SK-N-SH treated with all-trans-retinoic acid at 6 μM for 48 hours (cell line): Measurements from ENCODE around the gene EFL1.

Experiments
- ISL1 ChIP-seq: fragments of 250-450 bp; sonication (Bioruptor Pico); IDR thresholded peaks from 2 replicates; pipeline ENCODE4 v2.1.2; 2022; ENCODE audit warnings: mild to moderate bottlenecking, moderate library complexity
- RARB ChIP-seq: fragments of 250-450 bp; sonication (Bioruptor Pico); IDR thresholded peaks from 2 replicates; pipeline ENCODE4 v1.8.0; 2021; ENCODE audit warnings: mild to moderate bottlenecking, moderate library complexity
- SNAI2 ChIP-seq: fragments of 250-450 bp; sonication (Bioruptor Pico); IDR thresholded peaks from 2 replicates; pipeline ENCODE4 v1.5.0; 2020; ENCODE audit warnings: mild to moderate bottlenecking, moderate library complexity
- ZC3H10 ChIP-seq: fragments of 250-450 bp; sonication (Bioruptor Pico); IDR thresholded peaks from 2 replicates; pipeline ENCODE4 v1.5.1; 2021; ENCODE audit warnings: mild to moderate bottlenecking, moderate library complexity
- ZFP3 ChIP-seq: fragments of 250-450 bp; sonication (Bioruptor Pico); IDR thresholded peaks from 2 replicates; pipeline ENCODE4 v1.5.0; 2020; ENCODE audit warnings: mild to moderate bottlenecking, moderate library complexity
- ZNF565 ChIP-seq: fragments of 450-650 bp; formaldehyde crosslinking; conservative IDR thresholded peaks from 2 replicates; pipeline ENCODE4 v1.5.0; 2020; ENCODE audit warnings: low read depth, mild to moderate bottlenecking, moderate library complexity
- ZNF70 ChIP-seq: fragments of 450-650 bp; formaldehyde crosslinking; IDR thresholded peaks from 2 replicates; pipeline ENCODE4 v1.5.0; 2020; ENCODE audit warnings: mild to moderate bottlenecking, moderate library complexity
- TF ChIP-seq, protein P1 (sequence below): fragments of 250-450 bp; sonication (Bioruptor Pico); IDR thresholded peaks from 2 replicates; pipeline ENCODE4 v1.5.1; 2020; ENCODE audit warnings: low read depth, mild to moderate bottlenecking, moderate library complexity
- TF ChIP-seq, protein P2 (sequence below): fragments of 250-450 bp; sonication (Bioruptor Pico); IDR thresholded peaks from 2 replicates; pipeline ENCODE4 v1.8.0; 2020; ENCODE audit warnings: mild to moderate bottlenecking, moderate library complexity, borderline replicate concordance

DNA sequence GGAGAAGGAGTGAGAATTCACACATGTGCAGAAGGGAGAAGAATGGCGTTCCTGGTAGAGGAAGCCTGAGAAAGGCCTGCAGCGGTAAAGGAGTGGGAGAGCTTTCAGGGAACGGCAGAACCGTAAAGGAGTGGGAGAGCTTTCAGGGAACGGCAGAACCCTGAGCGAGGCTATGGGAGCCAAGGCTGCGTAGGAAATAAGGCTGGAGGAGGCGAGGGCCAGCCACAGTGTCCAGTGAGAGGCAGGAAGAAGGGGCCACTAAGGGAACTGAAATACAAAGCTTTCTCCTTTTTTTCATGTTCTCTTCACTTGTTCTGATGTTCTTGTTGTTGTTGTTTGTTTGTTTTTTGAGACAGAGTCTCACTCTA lies 45.2 kb upstream of the EFL1 start:
- TF ChIP-seq ZC3H10 (CRISPR knock-in tag) = no peak
- no peak for TF ChIP-seq RARB (CRISPR knock-in tag)
- TF ChIP-seq, protein P1, sequence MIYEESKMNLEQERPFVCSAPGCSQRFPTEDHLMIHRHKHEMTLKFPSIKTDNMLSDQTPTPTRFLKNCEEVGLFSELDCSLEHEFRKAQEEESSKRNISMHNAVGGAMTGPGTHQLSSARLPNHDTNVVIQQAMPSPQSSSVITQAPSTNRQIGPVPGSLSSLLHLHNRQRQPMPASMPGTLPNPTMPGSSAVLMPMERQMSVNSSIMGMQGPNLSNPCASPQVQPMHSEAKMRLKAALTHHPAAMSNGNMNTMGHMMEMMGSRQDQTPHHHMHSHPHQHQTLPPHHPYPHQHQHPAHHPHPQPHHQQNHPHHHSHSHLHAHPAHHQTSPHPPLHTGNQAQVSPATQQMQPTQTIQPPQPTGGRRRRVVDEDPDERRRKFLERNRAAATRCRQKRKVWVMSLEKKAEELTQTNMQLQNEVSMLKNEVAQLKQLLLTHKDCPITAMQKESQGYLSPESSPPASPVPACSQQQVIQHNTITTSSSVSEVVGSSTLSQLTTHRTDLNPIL (CRISPR knock-in tag) = no peak
- TF ChIP-seq, protein P2, sequence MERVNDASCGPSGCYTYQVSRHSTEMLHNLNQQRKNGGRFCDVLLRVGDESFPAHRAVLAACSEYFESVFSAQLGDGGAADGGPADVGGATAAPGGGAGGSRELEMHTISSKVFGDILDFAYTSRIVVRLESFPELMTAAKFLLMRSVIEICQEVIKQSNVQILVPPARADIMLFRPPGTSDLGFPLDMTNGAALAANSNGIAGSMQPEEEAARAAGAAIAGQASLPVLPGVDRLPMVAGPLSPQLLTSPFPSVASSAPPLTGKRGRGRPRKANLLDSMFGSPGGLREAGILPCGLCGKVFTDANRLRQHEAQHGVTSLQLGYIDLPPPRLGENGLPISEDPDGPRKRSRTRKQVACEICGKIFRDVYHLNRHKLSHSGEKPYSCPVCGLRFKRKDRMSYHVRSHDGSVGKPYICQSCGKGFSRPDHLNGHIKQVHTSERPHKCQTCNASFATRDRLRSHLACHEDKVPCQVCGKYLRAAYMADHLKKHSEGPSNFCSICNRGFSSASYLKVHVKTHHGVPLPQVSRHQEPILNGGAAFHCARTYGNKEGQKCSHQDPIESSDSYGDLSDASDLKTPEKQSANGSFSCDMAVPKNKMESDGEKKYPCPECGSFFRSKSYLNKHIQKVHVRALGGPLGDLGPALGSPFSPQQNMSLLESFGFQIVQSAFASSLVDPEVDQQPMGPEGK (CRISPR knock-in tag) = no peak
- no peak for TF ChIP-seq ZFP3
- no peak for TF ChIP-seq ZNF70 (CRISPR knock-in tag)
- TF ChIP-seq ISL1 = no peak
- no peak for TF ChIP-seq SNAI2 (CRISPR knock-in tag)
- no peak for TF ChIP-seq ZNF565
